ENCODE measurements around the gene SNAP23.

Gene SNAP23

GRCh38 chr15:42495361-42496212 is at the start of gene SNAP23:
Gene SNAP23 (plus strand): TSS chr15:42495634. CDS start chr15:42511847, 16,213 bp downstream.
- peak; percentile 50 to 62 (median 59) for DNase-seq (ENCODE audit: low read depth in 3 of 3)

GRCh38 chr15:42447599-42447998 is 47.8 kb upstream of the SNAP23 start:
- no peak for DNase-seq (ENCODE audit: low read depth in 3 of 3)

- no peak for DNase-seq (ENCODE audit: low read depth in 3 of 3)
Observed at GRCh38 chr15:42448281-42448680, 47.2 kb upstream of the SNAP23 start.

GRCh38 chr15:42449770-42450424 is 45.5 kb upstream of the SNAP23 start:
- DNase-seq (ENCODE audit: low read depth in 3 of 3) = no peak

GRCh38 chr15:42450425-42450790 is 45.0 kb upstream of the SNAP23 start:
- DNase-seq (ENCODE audit: low read depth in 3 of 3) = no peak

DNA sequence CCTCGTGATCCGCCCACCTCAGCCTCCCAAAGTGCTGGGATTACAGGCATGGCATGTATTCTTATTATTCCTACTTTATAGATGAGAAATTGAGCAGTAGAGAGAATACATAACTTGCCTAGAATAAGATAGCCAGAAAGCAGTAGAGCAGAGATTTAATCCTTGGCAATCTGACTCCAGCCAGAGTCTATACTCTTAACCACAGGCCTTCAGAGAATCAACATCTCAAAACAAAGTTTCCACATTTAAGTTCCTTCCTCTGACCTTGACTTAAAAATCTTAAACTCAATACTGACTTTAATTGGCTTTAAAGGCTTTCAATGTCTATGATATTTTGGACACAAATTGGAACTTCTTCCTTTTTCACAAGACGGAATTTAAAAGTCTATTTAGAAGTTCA is 41.6 kb upstream of the SNAP23 start:
- DNase-seq (ENCODE audit: low read depth in 3 of 3) = no peak

- no peak for DNase-seq (ENCODE audit: low read depth in 3 of 3)
Observed at GRCh38 chr15:42456531-42456930, 38.9 kb upstream of the SNAP23 start.

- DNase-seq (ENCODE audit: low read depth in 3 of 3) = no peak
Observed at GRCh38 chr15:42456971-42457370, 38.5 kb upstream of the SNAP23 start.

DNA sequence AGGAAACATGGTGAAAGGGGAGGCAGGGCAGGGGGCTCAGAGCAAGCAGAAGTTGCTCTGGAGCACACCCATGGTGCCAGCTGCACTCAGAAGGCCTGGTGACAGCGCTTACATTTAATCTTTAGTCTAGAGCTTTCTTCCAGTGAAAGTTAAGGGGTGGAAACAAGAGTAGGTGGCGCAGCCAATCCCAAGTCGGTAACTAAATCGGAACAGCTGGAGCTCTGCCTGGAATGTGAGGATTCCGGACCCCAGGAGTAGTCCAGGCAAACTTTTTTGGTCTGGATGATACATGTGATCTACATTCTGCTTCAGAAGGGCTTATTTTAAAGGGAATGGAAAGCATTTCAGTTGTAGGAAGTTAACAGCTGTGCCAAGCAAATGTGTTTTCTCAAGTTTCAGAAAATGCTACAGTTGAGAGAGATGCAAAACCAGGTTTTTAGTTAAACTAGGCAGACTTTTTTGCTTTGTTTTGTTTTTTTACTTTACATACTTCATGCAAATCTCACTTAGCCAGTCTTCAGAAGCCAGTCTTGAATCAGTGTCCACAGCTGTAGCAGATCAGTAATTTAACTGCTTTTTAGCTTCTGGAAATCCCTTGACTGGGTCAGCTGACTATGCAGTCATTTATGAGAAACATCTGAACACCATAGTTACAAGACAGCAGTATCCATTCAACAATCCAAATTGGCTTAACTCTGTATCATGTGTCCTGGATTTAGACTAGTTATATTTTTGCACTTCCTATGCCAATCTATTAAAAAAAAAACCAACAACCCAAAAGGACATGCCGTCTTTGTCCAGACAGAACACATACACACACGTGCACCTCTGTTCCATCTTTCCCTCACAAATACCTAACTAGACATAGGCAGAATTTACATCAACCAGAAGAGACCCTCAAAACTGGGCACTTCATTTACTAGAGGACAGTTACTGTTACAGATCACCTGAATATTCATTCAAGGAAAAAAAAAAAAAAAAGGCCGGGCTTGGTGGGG is 37.7 kb upstream of the SNAP23 start:
- DNase-seq (ENCODE audit: low read depth in 3 of 3) = no peak

- DNase-seq (ENCODE audit: low read depth in 3 of 3) = no peak
Observed at GRCh38 chr15:42461261-42461660, 34.2 kb upstream of the SNAP23 start.

- no peak for DNase-seq (ENCODE audit: low read depth in 3 of 3)
Observed at GRCh38 chr15:42465520-42466259, 29.7 kb upstream of the SNAP23 start.

GRCh38 chr15:42471002-42471401 is 24.4 kb upstream of the SNAP23 start:
- no peak for DNase-seq (ENCODE audit: low read depth in 3 of 3)

GRCh38 chr15:42474827-42475226 is 20.6 kb upstream of the SNAP23 start:
- no peak for DNase-seq (ENCODE audit: low read depth in 3 of 3)

DNA sequence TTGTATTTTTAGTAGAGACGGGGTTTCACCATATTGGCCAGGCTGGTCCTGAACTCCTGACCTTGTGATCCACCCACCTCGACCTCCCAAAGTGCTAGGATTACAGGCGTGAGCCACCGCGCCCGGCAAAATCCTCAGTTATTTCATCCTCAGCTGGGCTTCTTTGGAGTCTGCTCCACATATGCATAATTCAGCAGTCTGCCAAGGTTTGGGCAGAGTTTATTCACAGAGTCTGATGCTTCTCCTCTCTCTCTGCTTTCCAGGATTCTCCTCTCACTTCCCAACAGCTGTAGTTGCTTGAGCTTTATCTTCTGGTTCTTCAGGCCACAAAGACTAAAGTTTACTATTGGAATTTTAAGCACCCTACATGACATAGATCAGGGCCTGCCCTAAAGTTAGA is 12.7 kb upstream of the SNAP23 start:
- DNase-seq (ENCODE audit: low read depth in 3 of 3) = no peak

- DNase-seq (ENCODE audit: low read depth in 3 of 3) = no peak
Observed at GRCh38 chr15:42483677-42484076, 11.8 kb upstream of the SNAP23 start.

GRCh38 chr15:42490291-42490670 is 5.2 kb upstream of the SNAP23 start:
- DNase-seq (ENCODE audit: low read depth in 3 of 3) = no peak

GRCh38 chr15:42490671-42491538 is 4.5 kb upstream of the SNAP23 start, which contains the start of gene ZNF106:
Gene ZNF106 (minus strand): TSS chr15:42491141. CDS start chr15:42472289, 18,852 bp downstream.
- DNase-seq (ENCODE audit: low read depth in 3 of 3) = peak; percentile 72 to 77 (median 74)

DNA sequence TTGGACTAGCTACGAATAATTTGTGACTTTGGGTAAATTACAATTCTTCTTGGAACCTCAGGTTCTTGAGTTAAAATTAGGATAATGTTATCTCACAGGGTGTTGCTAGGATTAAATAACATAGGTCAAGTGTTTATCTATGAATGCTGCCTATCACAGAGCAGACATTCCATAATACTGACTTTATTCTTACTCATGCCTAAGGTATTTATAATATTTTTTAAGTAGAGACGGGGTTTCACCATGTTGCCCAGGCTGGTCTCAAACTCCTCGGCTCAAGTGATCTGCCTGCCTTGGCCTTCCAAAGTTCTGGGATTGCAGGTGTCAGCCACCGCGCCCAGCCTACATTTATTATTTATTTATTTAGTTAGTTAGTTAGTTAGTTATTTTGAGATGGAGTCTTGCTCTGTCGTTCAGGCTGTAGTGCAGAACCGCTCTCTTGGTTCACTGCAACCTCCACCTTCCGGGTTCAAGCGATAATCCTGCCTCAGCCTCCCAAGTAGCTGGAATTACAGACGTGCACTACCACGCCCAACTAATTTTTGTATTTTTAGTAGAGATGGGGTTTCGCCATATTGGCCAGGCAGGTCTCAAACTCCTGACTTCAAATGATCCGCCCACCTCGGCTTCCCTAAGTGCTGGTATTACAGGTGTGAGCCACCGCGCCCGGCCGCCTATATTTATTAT is 3.8 kb upstream of the SNAP23 start:
- no peak for DNase-seq (ENCODE audit: low read depth in 3 of 3)

DNA sequence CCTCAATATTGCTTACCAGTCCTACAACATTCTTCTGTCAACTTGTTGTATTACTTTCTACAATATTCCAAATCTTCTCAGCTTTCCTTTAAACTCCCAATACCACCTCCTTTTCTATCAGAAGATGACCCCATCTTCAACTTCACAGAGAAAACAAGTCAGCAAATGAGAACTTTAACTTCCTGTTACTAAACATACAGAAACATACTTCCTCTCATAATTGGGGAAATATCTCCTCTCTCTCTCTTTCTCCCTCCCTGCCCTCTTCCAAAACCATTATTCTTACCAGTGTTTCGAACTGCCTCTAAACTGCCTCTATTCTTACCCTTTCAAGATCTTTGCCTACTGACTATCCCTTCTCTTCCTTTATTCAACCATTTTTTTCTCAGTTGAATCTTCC is 1.8 kb upstream of the SNAP23 start:
- no peak for DNase-seq (ENCODE audit: low read depth in 3 of 3)

DNA sequence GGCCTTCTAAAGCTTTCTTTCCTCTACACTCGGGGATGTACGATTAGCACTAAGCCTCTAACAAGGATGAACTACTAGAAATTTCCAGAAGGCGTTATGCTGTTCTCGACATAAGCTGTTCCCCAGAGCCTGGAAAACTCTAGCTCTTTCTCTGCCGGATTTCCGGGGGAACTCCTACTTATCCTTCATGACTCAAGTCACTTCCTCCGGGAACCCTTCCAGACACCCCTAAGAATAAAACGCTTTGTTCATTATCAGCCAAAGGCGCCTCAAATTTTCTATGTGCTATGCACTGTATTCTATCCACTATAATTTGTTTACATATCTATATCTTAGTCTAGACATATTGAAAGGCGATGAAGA is 455 bp upstream of the SNAP23 start:
- peak in 1 of 3 experiments; percentile 19 for DNase-seq (ENCODE audit: low read depth in 3 of 3)

Measured in stimulated activated CD4-positive, alpha-beta T cell treated with anti-CD3 and anti-CD28 coated beads, TNF-alpha, amount 100 ng/mL, for 4 hours (primary cell).